HG03469 (cell line): Measurements from ENCODE around the gene TUBG1.
"Not testable (repeated sequence)": the region's sequence is repeated elsewhere in the genome, so short reads cannot be mapped to it uniquely, and the experiment has no call there.

Source experiments
- ATAC-seq: cut with Tn5 transposase; IDR thresholded peaks from one replicate; pipeline ENCODE4 v1.9.1; 2021; ENCODE audit warnings: mild to moderate bottlenecking, moderate library complexity, moderate number of reproducible peaks; ENCODE audit not compliant: unreplicated experiment

The TUBG1 gene

DNA sequence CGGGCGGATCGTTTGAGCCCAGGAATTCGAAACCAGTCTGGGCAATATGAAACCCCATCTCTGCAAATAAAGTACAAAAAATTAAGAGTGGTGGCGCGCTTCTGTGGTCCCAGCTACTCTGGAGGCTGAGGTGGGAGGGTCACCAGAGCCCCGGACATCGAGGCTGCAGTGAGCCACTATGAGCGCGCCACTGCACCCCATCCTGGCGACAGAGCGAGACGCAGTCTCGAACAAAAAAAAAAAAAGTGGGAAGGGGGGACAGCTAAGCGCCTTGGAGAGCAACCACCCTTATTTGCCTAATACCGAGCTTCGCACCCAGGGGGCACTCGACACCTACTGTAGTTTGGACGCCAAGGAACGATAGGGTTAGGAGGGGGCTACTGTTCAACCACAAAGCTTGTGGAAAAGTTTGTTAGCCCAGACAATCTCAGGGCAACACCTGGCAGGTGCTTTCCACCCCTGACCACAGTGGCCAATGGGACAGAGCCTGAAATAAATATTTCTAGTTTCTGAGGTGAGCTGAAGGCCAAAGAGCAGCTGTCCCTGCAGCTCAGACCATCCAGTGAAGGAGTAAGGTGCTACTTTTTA is 31.1 kb upstream of the TUBG1 start:
- ATAC-seq, result peak; percentile 31

DNA sequence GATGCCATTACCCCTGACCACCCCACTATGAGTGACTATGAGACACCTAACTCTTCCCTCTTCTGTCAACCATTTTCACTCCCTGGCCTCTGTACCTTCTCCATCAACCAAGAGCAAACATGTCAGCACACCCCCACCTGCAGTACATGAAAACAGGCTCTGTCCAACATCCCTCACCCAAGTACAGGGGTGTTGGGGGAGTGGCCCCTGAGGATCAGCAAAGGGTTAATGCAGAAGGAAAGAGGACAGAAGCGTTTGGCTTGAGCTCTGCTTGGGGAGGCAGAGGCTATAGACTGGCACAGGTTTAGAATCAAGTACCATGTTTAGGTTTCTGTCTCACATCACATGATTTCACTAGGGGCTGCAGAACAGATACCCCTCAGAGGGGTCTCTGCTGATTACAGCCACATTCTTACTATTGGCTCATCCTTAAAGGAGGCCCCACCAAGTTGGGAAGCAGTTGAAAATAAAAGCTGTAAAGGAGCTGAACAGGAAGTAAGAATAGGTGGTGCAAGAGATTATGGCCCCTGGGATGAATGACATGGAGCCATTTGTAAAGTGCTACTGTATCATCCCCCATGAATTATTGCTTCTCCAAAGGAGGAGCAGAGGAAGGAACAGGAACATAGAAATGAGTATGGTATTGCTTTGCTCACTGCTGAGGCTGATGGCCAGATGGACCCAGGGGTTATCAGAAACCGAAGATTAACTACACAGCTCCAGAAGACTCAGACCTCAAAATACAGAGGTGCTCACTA is 29.5 kb upstream of the TUBG1 start:
- no peak for ATAC-seq

DNA sequence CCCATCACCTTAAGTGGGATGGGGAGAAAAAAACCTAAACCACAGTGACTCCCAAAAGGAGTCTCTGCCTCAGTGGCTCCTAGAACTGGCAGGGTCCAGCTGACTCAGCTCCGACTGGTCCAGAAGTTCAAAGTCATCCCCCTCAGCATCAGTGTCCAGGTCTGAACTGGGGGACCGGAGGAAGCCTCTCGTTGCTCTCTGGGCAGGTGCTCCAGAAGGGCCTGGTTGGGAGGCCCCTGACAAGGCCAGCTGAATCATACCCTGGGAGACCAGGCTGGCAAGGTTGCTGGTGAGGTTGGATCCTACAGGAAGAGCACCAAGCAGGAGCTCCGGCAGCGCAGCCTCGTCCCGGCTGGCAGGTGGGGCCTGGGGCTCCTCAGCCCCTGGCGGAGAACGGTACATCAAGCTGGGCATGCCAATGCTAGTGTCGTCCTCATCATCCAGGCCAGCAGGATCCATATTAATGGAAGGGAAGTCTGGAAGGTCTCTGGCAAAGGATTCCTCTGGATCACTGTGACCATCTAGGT is 27.7 kb upstream of the TUBG1 start:
- ATAC-seq, result no peak

DNA sequence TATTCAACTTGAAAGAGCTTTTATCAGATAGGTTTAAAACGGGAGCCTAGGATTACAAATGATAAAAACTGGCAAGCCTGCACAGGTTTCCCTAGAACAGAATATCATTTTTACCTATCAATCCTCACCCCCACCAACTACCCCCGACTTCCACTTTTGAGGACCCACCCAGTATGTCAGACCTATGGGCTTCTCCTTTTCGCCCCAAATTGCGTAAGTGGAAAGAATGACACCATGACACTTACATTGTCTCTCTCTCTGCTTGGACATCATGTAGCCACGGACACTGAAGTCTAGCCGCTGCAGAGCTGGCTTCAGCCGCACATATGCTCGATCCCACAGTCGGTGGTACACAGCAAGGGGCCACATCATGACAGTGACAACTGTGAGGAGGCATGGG is 24.6 kb upstream of the TUBG1 start:
- no peak for ATAC-seq

DNA sequence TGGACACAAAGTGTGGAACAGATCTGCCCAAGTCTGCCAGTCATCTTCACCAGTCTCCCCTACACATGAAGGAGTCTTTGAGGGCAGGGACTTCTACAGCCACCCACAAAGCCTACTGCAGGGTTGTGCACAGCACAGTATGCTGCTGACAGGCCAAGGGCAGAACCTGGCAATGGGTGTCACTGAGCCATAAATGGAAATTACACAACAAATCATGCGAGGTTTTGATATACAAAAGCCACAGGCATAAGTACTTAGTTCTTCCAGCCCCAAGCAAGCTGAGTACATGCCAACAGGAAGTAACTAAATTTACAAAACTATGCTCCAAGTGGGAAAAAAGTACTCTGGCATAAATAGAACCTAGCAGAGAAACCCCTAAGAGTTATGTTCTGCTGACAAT is 24.1 kb upstream of the TUBG1 start:
- ATAC-seq, result no peak

DNA sequence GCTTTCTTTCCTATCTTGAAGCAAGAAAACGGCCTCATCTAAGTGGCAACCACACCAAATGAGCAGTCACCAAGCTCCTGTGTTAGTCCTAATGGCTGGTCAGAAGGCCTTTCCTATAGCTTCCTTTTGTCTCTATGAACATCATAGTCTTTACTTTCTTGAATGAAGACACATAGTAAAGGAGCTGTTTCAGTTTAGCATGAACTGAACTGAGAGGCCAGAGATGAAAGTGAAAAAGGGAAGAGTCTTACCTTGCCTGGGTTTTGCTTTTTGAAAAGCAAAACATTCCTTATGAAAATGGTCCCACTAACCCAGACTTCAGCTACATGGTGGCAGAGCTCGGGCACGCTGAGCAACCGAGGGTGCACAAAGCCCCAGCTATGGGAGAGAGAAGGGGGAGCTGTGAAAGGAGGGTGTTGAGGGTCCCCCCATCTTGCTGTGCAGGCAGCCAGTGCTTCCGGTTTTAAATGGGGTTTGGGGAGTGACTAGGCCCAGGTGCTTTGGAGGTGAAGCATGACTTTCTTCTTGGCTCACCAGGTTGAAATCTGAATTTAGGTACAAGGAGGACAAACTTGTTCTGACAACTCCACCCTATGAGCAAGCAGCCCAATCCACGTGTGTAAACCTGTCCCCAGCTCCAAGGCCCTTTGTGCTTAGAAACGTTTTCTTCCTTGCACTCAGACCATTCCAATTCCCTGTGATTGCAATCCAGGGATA is 22.8 kb upstream of the TUBG1 start:
- no peak for ATAC-seq

DNA sequence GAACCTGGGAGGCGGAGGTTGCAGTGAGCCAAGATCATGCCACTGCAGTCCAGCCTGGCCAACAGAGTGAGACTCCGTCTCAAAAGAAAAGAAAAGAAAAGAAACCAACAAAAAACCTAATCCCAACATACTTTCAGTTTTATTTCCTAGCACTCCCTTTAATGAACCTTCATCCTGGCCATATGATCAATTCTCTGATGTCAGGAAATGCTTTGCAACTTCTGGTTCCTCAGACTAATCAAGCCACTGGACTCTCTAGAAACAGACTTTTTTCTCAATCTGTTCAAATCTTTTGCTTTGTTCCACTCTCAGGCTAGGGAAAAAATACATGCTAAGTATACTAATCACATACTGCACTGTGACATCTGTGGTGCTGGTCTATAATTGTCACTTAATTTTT is 18.6 kb upstream of the TUBG1 start:
- no peak for ATAC-seq

DNA sequence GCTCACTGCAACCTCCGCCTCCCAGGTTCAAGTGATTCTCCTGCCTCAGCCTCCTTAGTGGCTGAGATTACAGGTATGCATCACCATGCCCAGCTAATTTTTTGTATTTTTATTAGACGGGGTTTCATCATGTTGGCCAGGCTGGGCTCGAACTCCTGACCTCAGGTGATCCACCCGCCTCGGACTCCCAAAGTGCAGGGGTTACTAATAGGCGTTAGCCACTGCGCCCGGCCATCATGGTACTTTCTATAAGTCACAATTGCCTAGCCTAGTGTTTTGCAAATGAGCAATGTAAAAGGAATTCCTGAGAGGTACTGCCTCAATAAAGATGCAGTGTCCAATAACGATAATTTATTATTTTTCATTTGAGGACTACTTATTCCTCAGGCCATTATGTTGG is 18.1 kb upstream of the TUBG1 start:
- ATAC-seq, result no peak

DNA sequence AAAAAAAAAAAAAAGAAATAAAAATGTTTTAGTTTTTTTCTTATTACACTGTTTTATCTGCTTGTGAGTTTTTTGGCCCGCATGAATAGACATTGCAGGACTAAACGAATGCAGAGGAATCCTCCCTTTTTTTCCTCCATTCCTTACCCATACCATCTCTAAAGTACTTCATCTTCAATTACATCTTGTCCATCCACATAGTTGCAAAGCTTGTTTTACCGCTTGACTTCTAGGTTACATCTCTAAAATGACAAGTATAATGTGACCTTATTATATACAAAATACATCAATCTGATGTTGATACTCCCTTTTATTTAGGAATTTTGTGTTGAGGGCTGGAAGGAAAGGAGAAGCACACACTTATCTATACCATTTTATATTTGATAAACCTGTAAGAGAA is 13.1 kb upstream of the TUBG1 start:
- ATAC-seq, result no peak

DNA sequence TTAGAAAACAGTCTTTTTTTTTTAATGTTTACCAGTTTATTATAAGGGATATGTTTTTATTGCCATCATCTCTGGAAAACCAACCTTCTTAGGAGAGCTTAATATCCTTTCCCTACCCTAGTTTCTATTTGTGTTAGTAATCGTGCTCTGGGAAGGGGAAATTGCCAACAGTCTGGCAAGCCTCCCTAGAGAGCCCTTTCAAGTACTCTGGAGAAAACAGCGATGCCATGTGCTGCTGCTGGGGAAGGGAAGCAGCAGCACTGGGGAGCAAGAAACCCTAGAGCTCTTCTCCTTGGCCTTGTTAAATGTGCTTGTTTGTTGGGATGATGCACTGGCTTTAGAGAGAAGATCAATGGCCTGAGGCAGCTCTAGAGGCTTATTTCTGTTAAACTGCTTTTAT is 10.6 kb upstream of the TUBG1 start:
- ATAC-seq, result no peak

DNA sequence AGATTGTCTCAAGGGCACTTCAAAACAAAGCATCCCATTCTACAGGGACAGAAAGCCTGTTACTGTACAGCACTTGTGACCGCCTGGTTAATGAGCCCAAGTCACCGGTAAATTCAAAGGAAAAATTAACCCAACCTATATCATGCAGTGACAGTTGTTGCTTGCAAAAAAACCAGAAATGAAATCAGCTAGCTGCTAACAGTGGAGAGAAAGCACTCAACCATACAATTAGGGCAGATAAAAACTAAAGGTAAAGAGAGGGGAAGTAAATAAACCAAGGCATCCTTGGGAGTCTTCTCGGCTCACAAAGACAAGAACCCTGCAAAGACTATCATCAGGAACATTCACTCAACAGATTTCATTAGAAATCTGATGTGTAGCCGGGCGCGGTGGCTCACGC is 6.2 kb upstream of the TUBG1 start:
- ATAC-seq, result no peak

DNA sequence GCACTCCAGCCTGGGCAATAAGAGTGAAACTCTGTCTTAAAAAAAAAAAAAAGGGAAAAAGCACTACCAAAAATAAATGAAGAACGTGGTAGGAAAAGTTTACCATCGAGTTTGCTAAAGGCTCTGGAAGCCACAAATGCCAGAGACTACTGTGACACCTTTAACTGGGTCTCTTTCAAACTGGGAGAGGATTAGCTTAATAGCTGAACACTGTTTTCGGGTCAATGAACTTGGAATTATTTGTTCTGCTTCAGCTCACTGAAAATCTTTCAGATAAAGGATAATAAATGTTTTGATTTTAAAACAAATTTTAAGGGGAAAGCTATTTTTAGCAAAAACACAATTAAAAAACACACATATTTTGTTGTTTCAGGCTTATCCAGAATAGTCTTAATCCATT is 1.7 kb upstream of the TUBG1 start:
- ATAC-seq, result no peak

DNA sequence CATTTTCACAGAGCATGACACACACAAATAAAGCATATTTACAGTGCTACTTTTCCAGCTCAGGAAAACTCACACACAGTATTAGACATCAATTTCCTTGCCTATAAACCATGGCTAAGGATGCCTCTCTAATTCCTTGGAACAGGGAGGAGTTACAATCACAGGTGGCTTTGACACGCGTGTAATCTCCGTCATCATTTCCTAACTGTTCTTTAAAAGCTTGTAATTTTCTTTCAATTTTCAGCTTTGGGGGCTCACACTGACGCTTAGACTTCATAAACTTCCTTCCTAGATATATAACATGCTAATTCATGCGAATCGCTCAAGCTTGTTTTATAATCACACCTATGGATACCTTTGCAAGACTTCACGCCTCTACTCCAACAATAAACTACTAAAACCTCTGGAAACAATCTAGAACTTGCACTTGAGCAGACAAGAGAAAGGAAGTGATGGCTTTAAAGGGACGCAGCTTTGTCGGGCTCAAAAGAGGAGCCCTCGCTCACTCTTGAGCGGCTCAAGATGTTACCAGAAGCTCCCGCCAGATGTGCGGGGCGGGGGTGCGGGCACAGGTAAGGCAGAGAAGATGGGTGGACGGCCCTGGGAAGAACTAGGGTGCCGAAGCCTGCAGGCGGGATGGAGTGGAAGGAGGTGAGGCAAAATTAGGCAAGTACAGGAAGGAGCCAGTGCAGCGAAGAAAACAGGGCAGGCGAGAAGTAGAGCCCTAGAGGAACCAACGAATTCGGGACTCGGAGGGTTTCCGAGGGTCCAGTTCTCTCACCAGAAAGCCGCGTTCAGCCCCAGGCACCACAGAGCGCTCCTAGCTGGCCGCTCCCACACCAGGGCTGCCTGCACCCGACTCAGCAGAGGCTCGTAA is 940 bp upstream of the TUBG1 start:
- peak; percentile 2 for ATAC-seq

DNA sequence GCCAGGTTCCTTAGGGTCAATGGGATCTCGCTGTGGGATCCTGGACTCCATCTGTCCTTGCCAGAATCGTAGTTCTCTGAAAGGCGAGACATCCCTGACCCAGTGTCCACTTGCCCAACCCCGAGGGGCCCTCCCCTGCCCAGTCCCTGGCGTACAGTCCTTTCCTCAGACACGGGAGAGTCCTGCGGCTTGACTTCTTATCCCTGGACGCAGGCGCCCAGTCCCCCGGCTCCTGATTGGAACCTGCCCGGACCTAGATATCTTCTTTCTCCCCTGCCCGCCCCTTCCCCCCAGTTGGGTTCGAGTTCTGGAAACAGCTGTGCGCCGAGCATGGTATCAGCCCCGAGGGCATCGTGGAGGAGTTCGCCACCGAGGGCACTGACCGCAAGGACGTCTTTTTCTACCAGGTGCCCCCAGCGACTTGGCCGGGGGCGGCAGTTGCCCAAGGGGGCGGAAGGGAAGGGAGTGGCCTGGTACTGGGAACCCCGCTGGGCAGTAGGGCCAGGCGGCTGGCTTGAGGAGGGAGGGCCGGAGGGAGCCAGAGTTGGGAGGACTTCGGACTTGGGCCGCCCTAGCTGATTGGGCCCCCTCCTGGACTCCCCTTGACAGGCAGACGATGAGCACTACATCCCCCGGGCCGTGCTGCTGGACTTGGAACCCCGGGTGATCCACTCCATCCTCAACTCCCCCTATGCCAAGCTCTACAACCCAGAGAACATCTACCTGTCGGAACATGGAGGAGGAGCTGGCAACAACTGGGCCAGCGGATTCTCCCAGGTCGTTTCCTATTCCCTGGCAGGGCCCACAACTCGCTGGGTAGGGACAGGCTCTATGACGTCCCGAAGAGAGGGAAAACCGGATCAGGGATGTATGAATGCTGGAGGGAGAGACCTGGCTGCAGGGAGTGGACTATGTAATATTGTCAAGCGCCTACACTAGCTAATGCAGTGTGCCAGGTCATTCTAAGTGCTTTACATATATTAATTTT is 625 bp downstream of the TUBG1 start:
- ATAC-seq, result not testable (repeated sequence)

DNA sequence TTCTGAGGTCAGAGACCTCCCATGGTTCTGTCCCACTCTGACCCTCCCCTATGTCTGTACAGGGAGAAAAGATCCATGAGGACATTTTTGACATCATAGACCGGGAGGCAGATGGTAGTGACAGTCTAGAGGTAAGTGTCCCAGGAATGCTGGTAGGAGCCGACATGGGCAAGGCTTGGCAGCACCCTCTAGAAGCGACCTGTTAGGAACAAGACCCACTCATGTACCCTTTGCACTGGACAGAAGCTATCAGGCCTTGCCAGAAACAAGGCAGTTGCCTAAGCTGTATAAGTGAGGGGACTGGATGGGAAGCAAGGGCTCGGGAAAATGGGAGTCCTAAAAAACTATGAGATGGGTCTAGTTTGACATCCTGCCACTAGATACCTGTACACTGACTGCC is 2.5 kb downstream of the TUBG1 start:
- no peak for ATAC-seq

DNA sequence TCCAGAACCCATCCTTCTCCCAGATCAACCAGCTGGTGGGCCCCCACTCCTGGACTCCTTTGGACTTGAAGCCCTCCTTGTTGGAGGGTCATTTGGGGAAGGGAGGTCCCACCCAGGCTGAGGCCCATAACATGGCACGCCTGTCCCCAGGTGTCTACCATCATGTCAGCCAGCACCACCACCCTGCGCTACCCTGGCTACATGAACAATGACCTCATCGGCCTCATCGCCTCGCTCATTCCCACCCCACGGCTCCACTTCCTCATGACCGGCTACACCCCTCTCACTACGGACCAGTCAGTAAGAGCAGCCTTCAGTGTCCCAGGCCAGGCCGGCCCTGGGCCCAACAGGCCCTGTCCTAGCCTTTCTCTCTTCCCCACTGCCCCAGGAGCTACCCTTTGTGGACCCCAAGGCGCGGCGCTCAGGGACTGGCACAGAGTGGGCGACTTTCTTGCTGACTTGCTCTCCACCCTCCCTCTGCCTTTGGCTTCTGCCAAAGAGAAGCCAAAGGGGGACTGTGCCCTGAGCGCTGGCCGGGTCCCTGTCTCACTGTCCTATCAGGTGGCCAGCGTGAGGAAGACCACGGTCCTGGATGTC is 4.3 kb downstream of the TUBG1 start:
- ATAC-seq, result no peak

DNA sequence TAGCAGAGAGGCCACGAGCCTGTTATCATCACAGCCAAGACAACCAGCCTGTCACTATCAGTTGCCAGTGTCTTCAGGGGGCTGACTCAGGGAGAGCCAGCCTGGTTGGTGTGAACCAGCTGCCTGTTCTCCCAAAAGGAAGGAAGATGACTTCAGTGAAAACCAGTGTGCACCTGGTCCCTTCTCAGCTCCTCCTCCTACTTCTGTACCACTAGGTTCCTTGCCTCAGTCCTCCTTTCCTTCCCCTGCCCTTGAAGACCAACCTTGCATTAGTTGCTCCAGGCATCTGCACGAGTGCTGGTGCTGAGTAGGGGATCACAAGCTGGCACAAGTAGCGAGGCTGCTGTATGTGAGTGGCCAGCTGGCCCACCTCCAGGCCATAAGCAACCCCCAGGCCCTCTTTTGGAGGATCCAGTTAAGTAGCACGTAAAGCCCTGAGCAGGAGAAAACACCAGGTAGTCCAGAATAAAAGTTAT is 8.5 kb downstream of the TUBG1 start:
- no peak for ATAC-seq

DNA sequence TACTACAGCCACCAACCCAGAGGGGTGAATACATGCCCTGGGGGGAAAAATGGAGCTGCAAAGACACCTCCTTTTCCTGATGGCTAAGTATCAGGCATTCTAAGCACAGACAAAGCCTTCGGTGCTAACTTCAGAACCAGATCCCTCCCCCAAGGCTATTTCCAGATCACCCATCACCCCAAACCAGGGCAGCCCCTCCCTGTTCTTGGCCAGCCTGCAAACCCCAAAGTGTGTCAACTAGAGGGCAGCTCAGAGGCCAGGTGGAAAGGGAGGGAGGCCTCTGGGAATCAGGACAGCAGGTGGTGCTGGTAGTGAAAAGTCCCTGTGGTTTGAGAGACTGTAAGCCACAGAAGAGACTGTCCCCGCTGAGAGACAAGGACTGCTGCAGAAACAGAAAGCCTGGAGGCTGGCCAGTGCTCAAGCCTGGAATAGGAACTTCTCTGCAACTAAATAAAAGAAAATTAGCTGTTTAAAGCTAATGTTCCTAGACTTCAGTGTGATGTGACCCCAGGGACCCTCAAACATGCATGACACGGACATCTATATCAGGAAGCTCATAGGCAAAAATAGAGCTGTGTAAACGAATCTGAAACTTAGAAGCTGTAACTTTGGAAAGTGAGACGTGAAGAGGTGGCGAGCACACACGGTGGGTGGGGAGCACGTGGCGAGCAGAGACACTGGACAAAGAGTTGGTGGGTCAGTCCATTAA is 9.1 kb downstream of the TUBG1 start:
- peak; percentile 47 for ATAC-seq

DNA sequence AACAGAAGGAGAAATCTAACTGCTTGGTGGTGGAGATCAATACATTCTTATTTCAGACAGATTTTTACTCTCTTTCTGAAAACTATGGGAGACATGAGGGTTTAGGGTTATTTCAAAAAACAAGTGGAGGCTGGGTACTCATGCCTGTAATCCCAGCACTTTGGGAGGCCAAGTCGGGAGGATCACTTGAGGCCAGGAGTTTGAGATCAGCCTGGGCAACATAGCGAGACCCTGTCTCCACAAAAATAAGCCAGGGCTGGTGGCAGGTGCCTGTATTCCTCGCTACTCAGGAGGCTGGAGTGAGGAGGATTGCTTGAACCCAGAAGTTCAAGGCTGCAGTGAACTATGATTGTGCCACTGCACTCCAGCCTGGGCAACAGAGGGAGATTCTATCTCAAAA is 12.5 kb downstream of the TUBG1 start:
- ATAC-seq, result not testable (repeated sequence)
